Measurements from ENCODE around the gene EME1.
"Not testable (repeated sequence)": the region's sequence is repeated elsewhere in the genome, so short reads cannot be mapped to it uniquely, and the experiment has no call there.

The EME1 gene

DNA sequence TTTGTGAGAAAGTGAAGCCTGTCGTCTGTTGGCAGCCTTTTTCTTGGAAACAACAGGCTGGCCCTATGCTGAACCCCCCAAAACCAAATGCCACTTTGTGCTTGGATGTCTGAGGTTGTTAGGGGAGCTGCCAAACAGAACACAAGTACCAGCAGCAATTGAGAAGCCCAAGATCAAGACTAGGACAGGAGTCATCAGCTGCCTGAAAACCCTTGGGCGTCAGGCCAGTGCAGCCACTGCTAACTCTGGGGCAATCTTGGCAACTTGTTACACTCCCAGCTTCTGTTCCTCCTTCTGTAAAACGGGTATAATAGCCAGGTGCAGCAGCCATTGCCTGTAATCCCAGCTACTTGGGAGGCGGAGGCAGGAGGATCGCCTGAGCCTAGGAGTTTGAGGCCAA, 33.5 kb downstream of the EME1 start:
- Histone ChIP-seq H3K36me3 (ENCODE audit: insufficient read depth, low read length) (no peaks in the 10 kb centered on the region), H3K4me3 (ENCODE audit: low read depth in 1 of 2, low read length in 2 of 2) (no peak overlapping the region), H3K4me2 (ENCODE audit: insufficient read depth, low read length) (no peak overlapping the region), H3K27ac (ENCODE audit: low read length) (no peak overlapping the region), H3K79me2 (ENCODE audit: insufficient read depth, low read length) (no peaks in the 10 kb centered on the region), H3K9ac (ENCODE audit: low read depth, low read length) (no peak overlapping the region), H3K9me3 (ENCODE audit: insufficient read depth, low read length, severe bottlenecking) (no peaks in the 10 kb centered on the region), H3K4me1 (ENCODE audit: insufficient read depth, low read length) (no peaks in the 10 kb centered on the region), H3K27me3 (ENCODE audit: insufficient read depth, low read length, poor library complexity) (no peaks in the 10 kb centered on the region), H2AFZ (ENCODE audit: low read depth, low read length) (no peak overlapping the region), H4K20me1 (ENCODE audit: insufficient read depth, low read length) (no peaks in the 10 kb centered on the region)
- TF ChIP-seq, protein P1, sequence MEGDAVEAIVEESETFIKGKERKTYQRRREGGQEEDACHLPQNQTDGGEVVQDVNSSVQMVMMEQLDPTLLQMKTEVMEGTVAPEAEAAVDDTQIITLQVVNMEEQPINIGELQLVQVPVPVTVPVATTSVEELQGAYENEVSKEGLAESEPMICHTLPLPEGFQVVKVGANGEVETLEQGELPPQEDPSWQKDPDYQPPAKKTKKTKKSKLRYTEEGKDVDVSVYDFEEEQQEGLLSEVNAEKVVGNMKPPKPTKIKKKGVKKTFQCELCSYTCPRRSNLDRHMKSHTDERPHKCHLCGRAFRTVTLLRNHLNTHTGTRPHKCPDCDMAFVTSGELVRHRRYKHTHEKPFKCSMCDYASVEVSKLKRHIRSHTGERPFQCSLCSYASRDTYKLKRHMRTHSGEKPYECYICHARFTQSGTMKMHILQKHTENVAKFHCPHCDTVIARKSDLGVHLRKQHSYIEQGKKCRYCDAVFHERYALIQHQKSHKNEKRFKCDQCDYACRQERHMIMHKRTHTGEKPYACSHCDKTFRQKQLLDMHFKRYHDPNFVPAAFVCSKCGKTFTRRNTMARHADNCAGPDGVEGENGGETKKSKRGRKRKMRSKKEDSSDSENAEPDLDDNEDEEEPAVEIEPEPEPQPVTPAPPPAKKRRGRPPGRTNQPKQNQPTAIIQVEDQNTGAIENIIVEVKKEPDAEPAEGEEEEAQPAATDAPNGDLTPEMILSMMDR (IDR thresholded peaks at IDR 0.05; ENCODE audit: borderline replicate concordance, extremely low read depth, low read length, poor library complexity, severe bottlenecking), result no peak
- no peak for TF ChIP-seq EZH2 (IDR thresholded peaks at IDR 0.05; ENCODE audit: borderline replicate concordance, low read depth, low read length, severe bottlenecking)
- DNase-seq (no peak), ATAC-seq (ENCODE audit: insufficient read depth, low read depth) (no peak)

DNA sequence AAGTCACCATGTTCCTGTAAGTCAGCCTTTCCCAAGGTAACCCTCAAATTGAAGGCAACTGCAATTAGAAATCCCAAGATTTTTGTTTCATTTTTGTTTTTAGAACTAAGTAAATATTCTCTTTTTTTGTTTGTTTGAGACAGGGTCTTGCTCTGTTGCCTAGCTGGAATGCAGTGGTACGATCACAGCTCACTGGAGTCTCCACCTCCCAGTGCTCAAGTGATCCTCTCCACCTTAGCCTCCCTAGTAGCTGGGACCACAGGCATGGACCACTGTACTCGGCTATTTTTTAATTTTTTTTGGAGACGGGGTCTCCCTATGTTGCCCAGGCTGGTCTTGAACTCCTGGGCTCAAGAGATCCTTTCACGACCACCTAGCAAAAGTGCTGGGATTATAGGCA, 34.9 kb downstream of the EME1 start:
- no peaks in the 10 kb centered on the region for H3K79me2 ChIP-seq (ENCODE audit: insufficient read depth, low read length)
- no peak for TF ChIP-seq EZH2 (IDR thresholded peaks at IDR 0.05; ENCODE audit: borderline replicate concordance, low read depth, low read length, severe bottlenecking)
- TF ChIP-seq, protein P1 (IDR thresholded peaks at IDR 0.05; ENCODE audit: borderline replicate concordance, extremely low read depth, low read length, poor library complexity, severe bottlenecking), result no peak
- no peak overlapping the region for H3K4me2 ChIP-seq (ENCODE audit: insufficient read depth, low read length)
- ATAC-seq (ENCODE audit: insufficient read depth, low read depth) (no peak), DNase-seq (no peak)
- H3K9me3 ChIP-seq (ENCODE audit: insufficient read depth, low read length, severe bottlenecking), result no peaks in the 10 kb centered on the region
- no peaks in the 10 kb centered on the region for H3K4me1 ChIP-seq (ENCODE audit: insufficient read depth, low read length)
- H4K20me1 ChIP-seq (ENCODE audit: insufficient read depth, low read length), result no peaks in the 10 kb centered on the region
- no peak overlapping the region for H3K4me3 ChIP-seq (ENCODE audit: low read depth in 1 of 2, low read length in 2 of 2)
- H3K27me3 ChIP-seq (ENCODE audit: insufficient read depth, low read length, poor library complexity), result no peaks in the 10 kb centered on the region
- H3K36me3 ChIP-seq (ENCODE audit: insufficient read depth, low read length), result no peaks in the 10 kb centered on the region
- H2AFZ ChIP-seq (ENCODE audit: low read depth, low read length), result no peak overlapping the region
- H3K9ac ChIP-seq (ENCODE audit: low read depth, low read length), result no peak overlapping the region
- no peak overlapping the region for H3K27ac ChIP-seq (ENCODE audit: low read length)

DNA sequence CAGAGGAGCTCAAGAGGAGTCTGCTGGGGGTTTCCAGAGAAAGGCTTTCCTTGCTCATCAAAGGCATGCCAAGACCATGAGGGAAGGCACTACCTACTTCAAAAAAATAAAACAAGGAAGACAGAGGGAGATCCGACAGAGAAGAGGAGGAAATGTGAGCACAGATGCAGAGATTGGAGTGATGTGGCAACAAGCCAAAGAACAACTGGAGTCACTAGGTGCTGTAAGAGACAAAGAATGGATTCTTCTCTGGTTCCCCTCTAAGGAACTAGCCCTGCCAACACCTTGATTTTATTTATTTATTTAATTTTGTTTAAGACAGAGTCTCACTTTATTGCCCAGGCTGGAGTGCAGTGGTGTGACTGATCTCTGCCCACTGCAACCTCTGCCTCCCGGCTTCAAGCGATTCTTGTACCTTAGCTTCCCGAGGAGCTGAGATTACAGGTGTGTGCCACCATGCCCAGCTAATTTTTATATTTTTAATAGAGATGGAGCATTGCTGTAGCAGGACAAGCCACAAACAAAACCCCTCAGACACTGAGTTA, 39.2 kb downstream of the EME1 start:
- Histone ChIP-seq H3K36me3 (ENCODE audit: insufficient read depth, low read length) (no peaks in the 10 kb centered on the region), H2AFZ (ENCODE audit: low read depth, low read length) (no peak overlapping the region), H3K4me3 (ENCODE audit: low read depth in 1 of 2, low read length in 2 of 2) (no peak overlapping the region), H3K4me1 (ENCODE audit: insufficient read depth, low read length) (no peaks in the 10 kb centered on the region), H3K4me2 (ENCODE audit: insufficient read depth, low read length) (no peak overlapping the region), H3K9ac (ENCODE audit: low read depth, low read length) (no peak overlapping the region), H3K27ac (ENCODE audit: low read length) (no peak overlapping the region), H3K79me2 (ENCODE audit: insufficient read depth, low read length) (no peaks in the 10 kb centered on the region), H3K27me3 (ENCODE audit: insufficient read depth, low read length, poor library complexity) (no peaks in the 10 kb centered on the region), H4K20me1 (ENCODE audit: insufficient read depth, low read length) (no peaks in the 10 kb centered on the region), H3K9me3 (ENCODE audit: insufficient read depth, low read length, severe bottlenecking) (no peaks in the 10 kb centered on the region)
- no peak for ATAC-seq (ENCODE audit: insufficient read depth, low read depth)
- TF ChIP-seq, protein P1 (IDR thresholded peaks at IDR 0.05; ENCODE audit: borderline replicate concordance, extremely low read depth, low read length, poor library complexity, severe bottlenecking), result no peak
- no peak for TF ChIP-seq EZH2 (IDR thresholded peaks at IDR 0.05; ENCODE audit: borderline replicate concordance, low read depth, low read length, severe bottlenecking)
- no peak for DNase-seq

DNA sequence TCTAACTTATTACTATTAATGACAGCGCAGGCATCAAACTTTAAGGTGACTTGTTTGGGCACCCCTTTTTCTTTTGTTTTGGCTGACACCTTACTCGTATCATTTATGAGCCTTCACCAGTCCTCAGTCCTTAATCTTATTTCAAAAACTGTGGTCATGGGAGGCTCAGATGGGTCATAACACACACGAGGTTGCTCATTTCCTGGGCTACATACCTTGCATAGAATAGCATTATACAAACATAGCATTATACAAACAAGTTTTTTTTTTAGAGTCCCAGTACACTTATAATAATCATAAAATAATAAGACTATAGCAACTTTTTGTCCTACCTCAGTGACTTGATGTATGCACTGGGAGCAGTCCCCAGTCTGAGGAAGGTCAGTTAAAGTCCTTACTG, 41.8 kb downstream of the EME1 start:
- TF ChIP-seq EZH2 (IDR thresholded peaks at IDR 0.05; ENCODE audit: borderline replicate concordance, low read depth, low read length, severe bottlenecking), result no peak
- TF ChIP-seq, protein P1 (IDR thresholded peaks at IDR 0.05; ENCODE audit: borderline replicate concordance, extremely low read depth, low read length, poor library complexity, severe bottlenecking), result no peak
- no peak overlapping the region for H3K4me3 ChIP-seq (ENCODE audit: low read depth in 1 of 2, low read length in 2 of 2)
- H3K9me3 ChIP-seq (ENCODE audit: insufficient read depth, low read length, severe bottlenecking), result peaks cover 4% of the 10 kb centered on the region
- no peaks in the 10 kb centered on the region for H3K79me2 ChIP-seq (ENCODE audit: insufficient read depth, low read length)
- no peaks in the 10 kb centered on the region for H3K27me3 ChIP-seq (ENCODE audit: insufficient read depth, low read length, poor library complexity)
- H3K27ac ChIP-seq (ENCODE audit: low read length), result no peak overlapping the region
- H3K4me2 ChIP-seq (ENCODE audit: insufficient read depth, low read length), result no peak overlapping the region
- no peaks in the 10 kb centered on the region for H3K36me3 ChIP-seq (ENCODE audit: insufficient read depth, low read length)
- peaks cover 2% of the 10 kb centered on the region; the same call in 1 of the 2 replicates for H3K4me1 ChIP-seq (ENCODE audit: insufficient read depth, low read length)
- no peaks in the 10 kb centered on the region for H4K20me1 ChIP-seq (ENCODE audit: insufficient read depth, low read length)
- no peak for ATAC-seq (ENCODE audit: insufficient read depth, low read depth)
- no peak overlapping the region for H2AFZ ChIP-seq (ENCODE audit: low read depth, low read length)
- H3K9ac ChIP-seq (ENCODE audit: low read depth, low read length), result no peak overlapping the region
- DNase-seq, result no peak

- ATAC-seq (ENCODE audit: insufficient read depth, low read depth); H3K9ac ChIP-seq (ENCODE audit: low read depth, low read length); DNase-seq; H3K4me3 ChIP-seq (ENCODE audit: low read depth in 1 of 2, low read length in 2 of 2); H2AFZ ChIP-seq (ENCODE audit: low read depth, low read length); H3K27ac ChIP-seq (ENCODE audit: low read length); H3K9me3 ChIP-seq (ENCODE audit: insufficient read depth, low read length, severe bottlenecking); H3K4me2 ChIP-seq (ENCODE audit: insufficient read depth, low read length); H3K36me3 ChIP-seq (ENCODE audit: insufficient read depth, low read length); H3K79me2 ChIP-seq (ENCODE audit: insufficient read depth, low read length); H4K20me1 ChIP-seq (ENCODE audit: insufficient read depth, low read length); H3K27me3 ChIP-seq (ENCODE audit: insufficient read depth, low read length, poor library complexity): not testable (repeated sequence)
- peaks cover 43% of the 10 kb centered on the region for H3K4me1 ChIP-seq (ENCODE audit: insufficient read depth, low read length)
These were observed 46.5 kb downstream of the EME1 start for GRCh38 chr17:50419577-50419976.

Measured in DND-41 (cell line).